ENCODE measurements around the gene MTAP.
A peak's percentile ranks its signal among the peaks of the same experiment; 100 is the strongest.

DNA sequence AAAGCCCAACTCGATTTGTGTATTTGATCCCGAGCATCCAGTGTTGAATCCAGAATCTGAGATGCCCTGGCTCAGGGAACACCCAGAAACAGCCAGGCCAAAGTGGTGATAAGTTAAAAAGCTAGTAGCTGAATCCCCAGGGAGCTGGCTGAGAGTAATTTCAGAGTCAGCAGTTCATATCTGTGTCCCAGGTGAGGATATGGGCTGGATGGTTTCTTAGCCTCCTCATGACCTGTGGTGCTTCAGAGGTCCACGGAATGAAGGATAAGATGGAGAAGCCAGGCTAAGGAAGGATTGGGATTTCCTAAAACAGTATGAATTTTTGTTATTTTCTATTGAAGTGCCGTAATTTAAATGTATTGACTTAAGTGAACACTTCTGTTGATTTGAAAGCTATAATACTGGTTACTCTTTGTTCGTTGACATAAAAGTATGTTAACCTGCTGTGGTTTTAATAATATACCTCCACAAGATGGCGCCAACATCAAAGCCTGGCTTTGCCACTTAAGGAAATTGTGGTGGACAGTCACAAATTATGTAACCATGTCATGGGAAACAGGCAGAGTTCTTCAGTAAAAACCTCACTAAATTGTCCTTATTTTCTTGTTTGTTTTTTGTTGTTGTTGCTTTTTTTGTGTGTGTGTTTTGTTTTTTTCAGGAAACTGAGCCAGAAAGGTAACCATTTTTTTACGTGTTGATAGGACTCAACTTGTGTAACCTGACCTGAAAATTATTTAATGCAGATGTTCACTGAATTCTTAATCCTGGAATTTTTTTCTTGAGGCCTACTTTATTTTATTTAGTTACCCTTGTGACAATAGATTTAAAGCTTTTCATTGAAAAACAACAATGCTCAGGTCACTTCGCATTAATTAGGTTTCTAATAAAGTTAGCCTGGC is 11.4 kb downstream of the MTAP start:
- TF ChIP-seq, protein P1, sequence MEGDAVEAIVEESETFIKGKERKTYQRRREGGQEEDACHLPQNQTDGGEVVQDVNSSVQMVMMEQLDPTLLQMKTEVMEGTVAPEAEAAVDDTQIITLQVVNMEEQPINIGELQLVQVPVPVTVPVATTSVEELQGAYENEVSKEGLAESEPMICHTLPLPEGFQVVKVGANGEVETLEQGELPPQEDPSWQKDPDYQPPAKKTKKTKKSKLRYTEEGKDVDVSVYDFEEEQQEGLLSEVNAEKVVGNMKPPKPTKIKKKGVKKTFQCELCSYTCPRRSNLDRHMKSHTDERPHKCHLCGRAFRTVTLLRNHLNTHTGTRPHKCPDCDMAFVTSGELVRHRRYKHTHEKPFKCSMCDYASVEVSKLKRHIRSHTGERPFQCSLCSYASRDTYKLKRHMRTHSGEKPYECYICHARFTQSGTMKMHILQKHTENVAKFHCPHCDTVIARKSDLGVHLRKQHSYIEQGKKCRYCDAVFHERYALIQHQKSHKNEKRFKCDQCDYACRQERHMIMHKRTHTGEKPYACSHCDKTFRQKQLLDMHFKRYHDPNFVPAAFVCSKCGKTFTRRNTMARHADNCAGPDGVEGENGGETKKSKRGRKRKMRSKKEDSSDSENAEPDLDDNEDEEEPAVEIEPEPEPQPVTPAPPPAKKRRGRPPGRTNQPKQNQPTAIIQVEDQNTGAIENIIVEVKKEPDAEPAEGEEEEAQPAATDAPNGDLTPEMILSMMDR (IDR thresholded peaks at IDR 0.05; ENCODE audit: insufficient read depth, low read length): peak; percentile 6
- TF ChIP-seq POLR2AphosphoS5 (IDR thresholded peaks at IDR 0.05; ENCODE audit: low read depth) (no peak), GABPA (IDR thresholded peaks at IDR 0.05; ENCODE audit: low read depth) (no peak), SPI1 (IDR thresholded peaks at IDR 0.05; ENCODE audit: borderline replicate concordance, low read depth) (no peak)

Data from HL-60 (cell line).